HG03565 (cell line): ENCODE results near the gene MISP.

Experiments
- ATAC-seq: cut with Tn5 transposase; IDR thresholded peaks from one replicate; pipeline ENCODE4 v1.9.1; 2021; ENCODE audit warnings: mild to moderate bottlenecking, moderate library complexity; ENCODE audit not compliant: unreplicated experiment

Gene MISP

DNA sequence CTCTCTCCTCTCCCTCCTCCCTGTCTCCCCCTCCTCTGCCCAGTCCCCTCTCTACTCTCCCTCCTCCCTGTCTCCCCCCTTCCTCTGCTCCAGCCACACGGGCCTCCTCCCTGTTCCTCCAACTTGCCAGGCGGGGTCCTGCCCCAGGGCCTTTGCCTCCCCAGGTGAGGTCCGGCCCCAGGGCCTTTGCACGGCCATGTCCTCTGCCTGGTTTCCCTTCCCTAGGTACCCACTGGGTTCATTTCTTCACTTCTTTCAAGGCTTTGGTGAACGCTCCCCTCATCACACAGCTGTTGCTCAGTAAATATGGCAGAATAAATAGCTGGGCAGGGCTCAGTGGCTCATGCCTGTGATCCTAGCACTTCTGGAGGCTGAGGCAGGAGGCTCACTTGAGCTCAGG lies 21.2 kb downstream of the MISP start:
- no peak for ATAC-seq

DNA sequence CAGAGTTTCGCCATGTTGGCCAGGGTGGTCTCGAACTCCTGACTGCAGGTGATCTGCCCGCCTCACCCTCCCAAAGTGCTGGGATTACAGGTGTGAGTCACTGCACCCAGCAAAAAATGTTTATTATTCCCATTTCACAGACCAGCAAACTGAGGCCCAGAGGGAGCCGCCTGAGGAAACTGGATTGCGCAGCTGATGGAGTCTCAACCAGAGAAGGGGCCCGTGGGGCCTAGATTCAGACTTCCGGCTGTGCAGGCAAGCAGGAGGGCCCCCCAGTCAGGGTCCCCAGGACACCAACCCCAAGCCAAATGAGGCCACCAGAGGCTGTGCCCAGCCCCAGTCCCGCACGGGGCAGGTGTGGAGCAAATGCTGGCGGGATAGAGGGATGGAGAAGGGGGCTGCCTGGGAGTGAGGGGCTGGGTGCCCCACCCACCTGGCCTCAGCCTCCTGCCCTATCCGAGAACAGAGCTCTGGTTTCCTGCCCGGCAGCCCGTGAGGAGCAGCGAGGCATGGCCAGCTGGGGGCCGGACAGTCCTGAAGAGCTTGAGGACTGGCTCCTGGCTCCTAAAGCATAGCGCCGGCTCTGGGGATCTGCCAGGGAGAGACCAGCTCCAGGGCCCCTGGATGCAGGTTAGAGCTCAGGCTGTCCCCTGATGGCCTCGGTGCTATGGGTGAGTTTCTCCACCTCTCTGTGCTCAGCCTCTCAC lies 22.0 kb downstream of the MISP start:
- no peak for ATAC-seq

DNA sequence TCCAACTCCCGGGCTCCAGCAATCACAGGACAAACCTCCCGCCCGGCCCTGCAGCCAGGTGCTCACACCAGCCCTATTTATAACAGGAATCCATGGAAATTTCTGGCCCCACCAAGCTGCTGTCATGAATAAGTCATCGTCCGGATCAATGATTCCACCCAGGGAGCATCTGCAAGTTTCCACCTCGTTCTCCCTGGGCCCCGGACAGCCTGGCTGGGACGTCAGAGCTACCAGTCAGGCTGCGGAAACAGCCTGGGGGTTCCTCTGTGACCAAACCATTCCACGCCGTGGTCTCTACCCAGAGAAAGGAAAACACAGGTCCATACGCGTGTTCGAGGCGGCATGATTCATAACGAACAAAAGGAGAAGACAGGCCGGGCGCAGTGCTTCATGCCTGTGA lies 25.6 kb downstream of the MISP start:
- no peak for ATAC-seq

DNA sequence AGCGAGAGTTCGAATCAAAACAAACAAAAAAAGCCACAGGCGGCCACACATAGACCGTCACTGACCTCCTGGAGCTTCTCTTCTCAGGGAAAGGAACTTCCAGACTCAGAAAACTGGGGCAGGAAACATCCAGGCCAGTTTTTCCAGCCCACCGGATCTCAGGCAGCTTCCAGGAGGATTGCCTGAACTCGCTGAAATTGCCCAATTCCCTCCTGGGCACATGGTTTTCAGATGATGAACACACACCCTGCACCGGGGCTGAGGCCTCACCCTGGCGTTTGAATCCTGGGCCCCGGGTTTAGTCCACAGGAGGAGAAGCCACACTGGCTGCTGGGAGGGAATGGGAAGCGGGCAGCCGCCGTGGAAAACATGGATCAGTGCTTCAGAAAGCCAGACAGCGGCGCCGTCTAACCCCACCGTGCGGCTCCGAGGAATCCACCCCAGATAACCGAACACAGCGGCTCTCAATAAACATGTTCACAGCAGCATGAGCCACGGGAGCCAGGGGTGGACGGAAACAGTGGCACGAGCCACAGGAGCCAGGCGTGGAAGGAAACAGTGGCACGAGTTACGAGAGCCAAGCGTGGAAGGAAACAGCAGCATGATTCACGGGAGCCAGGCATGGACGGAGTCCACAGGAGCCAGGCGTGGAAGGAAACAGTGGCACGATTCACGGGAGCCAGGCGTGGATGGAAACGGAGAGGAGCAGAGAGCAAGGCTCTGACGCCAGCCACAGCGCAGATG lies 28.2 kb downstream of the MISP start:
- no peak for ATAC-seq

DNA sequence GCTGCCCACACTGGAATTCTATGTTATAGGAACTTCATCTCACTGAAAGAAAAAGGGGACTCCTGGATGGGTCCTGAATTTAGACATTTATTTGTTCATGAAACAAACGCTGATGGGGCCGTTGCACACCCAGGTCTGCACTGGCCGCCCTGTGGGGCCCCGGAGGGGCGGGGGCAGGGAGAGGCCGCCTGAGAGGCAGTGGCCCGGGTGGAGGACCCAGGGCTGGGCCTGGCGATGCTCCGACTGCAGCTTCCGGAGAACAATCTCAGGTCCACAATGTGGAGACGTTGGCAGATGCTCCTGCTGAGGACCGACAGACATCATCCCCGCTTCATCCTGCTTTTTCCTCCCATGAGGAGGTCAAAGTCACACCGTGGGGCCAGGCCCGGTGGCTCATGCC lies 30.0 kb downstream of the MISP start:
- no peak for ATAC-seq

DNA sequence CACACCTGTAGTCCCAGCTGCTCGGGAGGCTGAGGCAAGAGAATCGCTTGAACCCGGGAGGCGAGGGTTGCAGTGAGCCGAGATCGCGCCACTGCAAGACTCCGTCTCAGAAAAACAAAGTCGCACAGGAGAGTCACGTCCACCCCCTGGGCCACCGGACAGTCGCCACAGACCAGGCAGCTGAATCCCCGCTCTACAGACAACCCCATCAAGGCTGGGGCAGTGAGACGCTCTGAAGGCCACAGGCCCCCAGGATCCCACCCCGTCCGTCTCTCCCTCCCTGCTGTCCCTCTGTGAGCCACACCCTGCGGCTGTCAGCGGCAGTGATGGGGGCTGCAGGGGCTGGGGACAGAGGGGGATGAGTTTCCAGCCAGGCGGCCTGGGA lies 30.9 kb downstream of the MISP start:
- no peak for ATAC-seq

DNA sequence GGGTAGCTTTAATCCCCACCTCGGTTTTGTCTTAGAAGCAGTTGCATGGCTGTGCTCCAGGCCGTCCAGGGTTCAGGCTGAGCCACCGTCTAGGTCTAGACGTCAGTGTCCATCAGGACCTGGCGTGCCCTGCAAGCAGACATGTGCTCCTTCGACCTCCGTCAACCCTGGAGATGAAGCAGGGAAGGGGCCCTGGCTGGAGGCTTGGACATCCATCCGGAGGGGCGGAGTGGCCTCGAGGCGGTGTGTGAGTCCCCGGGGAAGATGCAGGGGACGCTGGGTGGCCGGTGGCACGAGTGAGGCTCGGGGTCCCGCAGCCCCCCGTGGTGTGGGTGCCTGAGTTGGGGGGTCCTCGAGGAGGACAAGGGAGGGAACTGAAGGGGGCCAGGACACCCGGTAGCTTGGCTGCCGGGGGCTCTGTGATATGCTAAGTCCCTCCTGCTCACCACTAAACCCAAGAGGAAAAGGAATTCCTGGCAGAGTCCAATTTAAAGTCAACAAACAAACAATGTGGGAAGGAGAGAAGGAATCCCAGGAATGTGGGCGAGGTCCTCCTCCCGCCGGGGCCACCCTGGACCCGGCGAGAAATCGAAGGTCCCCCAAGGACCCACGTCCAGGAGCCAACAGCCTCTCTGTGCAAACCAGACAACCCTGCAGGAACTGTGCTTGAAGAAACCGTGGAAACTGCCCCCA lies 31.4 kb downstream of the MISP start:
- no peak for ATAC-seq

DNA sequence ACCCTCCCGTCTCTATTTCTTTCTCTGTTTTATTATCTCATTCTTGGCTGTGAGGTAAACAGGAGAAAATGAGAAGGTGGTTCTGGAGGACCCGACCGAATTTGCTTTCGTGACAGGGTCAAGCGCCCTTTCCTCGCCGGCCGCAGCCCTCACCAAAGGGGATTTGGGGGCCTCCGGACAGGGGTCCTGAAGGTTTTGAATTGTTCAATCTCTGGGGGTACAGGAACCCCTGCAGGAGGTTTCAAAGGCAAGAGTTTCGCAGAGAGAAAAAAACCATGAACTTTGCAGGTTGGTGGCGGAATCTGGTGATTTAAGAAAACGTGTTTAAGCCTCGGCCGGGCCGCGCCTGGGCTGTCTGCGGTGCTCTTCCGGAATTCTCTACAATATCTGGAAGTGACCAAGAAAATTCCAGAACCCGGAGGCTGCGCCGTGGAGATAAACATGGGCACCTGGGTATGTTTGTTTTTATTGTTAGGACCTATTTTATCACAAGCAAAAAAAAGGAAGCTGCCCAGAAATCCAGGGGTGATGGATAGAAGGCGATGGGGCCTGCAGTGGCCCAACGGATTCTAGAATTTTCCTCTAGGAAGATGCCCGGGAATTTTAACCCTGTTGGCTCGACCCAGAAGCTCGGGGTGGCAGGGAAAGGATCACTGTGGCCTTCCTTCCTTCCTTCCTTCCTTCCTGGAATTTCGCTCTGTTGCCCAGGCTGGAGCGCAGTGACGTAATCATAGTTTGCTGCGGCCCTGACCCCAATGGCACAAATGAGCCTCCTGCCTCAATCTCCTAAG lies 32.2 kb downstream of the MISP start:
- ATAC-seq, result no peak

DNA sequence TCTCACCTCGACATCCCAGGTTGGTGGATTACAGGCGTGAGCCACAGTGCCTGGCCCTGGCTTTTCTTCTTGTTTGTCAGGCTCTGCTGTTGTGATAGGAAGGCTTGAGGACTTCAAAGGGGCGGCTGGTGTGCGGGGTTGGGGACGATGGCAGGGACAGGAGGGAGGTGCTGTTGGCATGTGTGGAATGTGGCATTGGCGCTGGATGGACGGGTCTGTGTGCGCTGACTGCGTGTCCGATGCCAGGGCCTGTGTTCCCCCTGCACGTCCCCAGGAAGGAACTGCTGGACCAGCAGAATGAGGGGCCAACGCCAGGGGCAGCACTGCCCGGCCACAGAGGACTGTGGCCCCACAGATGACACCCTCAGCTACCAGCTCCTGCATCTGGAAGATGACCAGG lies 33.6 kb downstream of the MISP start:
- no peak for ATAC-seq

DNA sequence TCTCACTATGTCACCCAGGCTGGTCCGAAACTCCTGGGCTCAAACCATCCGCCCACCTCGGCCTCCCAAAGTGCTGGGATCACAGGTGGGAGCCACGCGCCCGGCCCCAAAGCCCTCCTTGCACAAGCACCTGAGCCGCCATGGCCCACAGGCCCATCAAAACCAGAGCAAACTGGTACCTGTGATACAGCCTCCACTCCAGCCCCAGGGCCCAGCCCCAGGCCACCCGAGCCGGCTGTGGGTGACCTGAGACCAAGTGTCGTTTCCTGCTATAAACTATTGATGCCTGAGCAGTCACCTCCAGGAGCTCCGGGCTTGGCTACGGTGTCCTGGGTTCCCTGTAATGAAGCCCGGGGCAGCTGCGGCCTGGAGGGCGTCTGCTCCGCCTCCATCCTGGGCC lies 36.6 kb downstream of the MISP start:
- ATAC-seq, result no peak

DNA sequence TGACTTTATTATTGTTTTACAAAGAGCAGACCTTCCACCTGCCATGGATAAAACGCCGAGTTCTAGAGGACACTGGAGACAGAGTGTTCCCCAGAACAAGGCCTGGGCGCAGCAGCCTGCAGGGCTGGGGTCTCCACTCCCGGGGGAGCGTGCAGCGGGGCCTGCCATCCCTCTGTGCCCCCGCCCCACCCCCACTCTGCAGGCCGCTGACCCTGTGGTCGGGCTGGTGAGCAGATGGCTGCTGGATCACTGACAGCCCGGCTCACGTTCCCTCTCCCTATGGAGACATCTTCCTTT lies 37.7 kb downstream of the MISP start:
- no peak for ATAC-seq

DNA sequence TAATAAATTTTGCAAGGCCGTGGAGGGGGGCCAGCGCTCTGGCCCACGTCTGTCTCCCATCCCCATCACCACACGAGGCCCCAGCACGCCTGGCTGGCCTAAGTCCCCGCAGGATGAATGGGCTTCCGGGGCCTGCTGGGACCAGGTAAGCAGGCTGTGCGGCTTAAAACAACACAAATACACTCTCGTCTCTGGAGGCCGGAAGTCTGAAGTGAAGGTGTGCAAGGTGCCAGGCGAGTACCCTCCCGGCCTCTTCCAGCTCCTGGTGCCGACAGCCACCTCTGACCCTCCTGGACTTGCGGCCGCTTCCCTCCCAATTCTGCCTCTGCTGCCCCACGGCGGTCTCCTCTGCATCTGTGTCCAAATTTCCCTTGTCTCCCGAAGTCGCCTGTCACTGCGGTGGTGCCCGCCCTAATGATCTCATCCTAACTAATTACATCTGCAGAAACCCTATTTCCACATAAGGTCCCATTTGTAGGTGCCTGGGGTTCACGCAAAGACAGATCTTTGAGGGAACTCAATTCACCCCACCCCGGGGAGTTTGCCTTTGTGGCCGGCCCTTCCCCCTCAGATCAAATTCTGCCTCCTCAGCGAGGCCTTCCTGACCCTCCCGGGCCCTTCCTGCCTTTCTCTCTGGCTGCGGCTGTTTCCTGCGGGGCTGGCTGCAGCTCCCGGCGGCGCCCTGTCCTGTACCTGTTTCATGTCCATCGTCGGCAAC lies 38.2 kb downstream of the MISP start:
- no peak for ATAC-seq

DNA sequence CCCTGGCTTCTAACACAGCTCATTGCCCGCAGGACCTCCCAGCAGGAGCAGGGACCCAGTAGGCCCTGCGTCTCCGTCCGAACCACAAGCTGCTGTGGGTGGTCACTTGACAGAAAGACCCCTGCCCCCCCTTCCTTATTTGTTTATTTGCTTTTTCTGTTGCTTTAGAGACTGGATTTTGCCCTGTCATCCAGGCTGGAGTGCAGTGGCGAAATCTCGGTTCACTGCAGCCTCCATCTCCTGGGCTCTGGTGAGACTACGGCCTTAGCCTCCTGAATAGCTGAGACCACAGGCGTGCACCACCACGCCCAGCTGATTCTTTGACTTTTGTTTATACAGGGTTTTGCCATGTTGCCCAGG lies 38.8 kb downstream of the MISP start:
- no peak for ATAC-seq

DNA sequence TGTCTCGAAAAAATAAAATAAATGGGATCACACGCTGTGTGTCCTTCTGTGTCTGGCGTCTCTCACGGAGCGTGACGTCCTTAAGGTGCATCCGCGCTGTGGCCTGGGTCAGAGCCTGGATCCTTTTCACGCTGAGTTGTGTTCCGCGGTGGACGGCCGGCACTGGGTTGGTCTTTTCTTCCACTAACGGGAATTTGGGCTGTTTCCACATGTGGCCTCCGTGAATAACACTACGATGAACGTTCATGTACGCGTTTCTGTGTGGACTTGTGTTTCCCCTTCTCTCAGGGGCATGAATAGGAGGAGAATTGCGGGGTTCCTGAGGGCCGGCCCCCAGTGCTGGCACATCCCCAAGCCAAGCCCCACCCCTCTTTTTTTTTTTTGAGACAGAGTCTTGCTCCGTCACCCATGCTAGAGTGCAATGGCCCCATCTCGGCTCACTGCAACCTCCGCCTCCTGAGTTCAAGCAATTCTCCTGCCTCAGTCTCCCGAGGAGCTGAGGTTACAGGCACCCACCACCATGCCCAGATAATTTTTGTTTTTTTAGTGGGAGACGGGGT lies 40.2 kb downstream of the MISP start:
- ATAC-seq, result no peak

DNA sequence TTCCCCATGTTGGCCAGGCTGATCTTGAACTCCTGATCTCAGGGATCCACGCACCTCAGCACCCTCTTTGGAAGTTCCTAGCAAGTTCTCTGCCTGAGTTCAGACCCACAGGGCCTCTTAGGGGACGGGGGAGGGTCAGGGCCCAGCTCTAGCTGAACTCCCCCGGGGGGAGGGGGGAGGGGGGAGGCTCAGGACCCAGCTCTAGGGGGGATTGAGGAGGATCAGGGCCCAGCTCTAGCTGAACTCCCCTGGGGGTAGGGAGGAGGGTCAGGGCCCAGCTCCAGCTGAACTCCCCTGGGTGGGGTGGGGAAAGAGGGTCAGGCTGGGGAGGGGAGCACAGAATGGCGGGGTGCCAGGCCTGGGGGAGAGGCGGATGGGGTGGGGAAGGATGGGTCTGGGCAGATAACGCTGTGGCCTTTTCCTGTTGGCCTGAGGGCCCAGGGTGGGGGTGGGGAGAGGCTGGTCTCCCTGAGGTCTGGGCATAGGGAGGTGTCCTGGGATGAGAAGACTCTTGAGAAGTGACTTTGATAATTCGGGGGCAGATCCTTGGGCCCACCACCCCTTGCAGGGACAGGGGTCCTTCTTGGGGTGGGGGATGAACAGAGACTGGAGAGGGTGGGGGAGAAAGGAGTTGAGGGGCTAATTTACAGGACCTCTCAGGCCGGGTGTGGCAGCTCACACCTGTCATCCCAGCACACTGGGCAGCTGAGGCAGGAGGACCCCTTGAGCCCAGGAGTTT lies 40.8 kb downstream of the MISP start:
- ATAC-seq, result no peak

DNA sequence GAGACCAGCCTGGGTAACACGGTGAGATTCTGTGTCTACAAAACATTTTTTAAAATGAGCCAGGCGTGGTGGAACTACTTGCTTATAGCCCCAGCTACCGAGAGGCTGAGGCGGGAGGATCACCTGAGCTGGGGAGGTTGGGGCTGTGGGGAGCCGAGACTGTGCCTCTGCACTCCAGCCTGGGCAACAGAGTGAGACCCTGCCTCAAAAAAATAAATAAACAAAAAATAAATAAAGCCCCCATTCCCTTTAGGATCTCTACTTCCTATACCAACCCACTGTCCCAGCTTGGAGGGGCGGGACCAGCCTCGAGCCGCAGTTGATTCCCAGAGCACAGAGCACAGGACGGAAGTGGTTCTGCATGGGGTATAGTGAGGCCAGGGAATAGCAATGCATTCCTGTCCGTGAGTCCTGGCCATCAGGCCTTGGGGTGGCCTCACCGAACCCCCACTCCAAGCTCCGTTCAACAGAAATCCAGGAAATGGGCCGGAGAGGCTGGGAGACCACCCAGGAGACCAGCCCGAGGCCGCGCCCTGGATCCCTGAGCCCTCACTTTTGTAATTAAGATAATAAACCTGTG lies 41.5 kb downstream of the MISP start:
- no peak for ATAC-seq

DNA sequence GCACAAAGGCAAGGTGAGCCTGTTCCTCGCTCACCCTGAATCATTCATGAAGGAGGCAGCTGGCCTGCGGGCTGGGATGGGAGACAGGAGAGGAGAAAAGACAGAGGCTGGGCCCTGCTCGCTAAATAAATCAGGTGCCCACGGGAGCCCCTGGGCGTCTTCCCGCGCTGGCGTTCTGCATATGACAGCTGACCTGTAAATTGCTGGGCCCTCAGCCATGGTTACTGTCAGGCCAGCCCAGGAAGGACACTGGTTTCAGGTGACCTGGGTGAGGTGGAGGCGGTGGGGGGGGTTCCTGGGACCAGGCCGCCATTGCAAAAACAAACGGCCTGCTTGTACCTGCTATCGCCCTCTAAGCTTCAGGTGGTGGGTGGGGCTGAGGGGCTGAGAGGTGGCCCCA lies 42.9 kb downstream of the MISP start:
- ATAC-seq, result no peak

DNA sequence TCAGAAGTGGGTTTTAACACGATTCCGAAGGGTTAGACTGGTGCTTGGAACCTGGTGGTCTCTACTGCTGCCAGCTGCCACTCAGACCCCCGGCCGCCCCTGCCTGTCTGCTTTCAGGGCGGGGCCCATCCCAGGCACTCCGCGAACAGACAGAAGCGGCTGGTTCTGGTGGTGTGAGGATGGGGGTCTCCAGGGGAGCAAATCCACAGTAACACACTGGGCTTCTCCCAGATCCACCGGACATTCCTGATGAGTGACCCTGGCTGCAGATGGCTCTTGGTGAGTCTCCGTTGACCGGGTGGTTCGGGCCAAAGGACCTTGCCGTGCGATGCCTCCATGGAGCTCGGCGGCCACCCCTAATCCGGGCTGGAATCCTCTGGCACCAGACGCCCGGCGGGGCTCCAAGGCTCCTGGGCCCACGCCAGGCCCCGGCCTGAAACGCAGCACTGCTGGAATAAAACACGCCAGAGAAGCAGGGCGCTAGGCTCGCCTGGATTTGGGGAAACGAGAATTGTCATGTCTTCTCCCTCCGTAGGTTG lies 44.2 kb downstream of the MISP start:
- no peak for ATAC-seq
